Measurements from ENCODE around the gene RBBP4.
"Not testable (repeated sequence)": the region's sequence is repeated elsewhere in the genome, so short reads cannot be mapped to it uniquely, and the experiment has no call there.

Gene RBBP4

DNA sequence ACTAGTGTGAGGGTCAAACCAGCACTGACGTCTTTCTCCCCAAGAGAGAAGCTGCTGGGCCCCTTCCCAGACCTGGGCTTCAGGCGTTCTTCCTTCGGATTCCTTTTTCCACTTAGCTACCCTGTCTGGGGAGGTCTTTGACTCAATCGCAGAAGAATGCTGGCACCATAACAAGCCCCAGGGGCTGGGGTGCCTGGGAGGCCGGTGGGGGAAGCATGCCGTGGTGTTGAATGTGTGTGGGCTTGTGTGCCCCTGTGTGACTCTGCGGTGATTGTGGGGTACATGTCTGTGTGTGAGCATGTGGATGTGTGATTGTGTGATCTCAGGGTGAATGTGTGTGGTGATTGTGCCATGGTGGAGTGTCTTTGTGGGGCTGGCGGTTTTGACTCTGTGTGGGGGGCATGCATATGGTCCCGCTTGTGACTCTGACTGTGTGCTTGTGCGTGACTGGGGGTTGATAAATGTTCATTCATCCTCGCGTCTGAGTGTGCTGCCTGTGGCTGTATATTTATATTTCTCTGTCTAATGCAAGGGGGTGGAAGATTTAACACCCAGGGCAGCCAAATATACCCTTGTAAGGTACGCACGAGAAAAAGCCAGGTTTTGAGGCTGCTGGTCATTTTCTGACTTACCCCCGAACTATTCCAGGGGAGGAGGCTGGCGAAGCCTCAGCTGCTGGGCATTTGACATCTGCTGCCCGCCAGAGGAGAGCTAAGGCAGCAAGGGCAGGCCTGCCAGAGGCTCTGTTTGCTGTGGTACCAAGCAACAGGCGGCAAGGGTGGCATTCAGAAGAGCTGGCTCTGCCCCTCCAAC, 52.7 kb downstream of the RBBP4 start:
- FAIRE-seq (no peak), DNase-seq (ENCODE audit: insufficient read length, low spot score) (no peak)
- TF ChIP-seq, protein P1, sequence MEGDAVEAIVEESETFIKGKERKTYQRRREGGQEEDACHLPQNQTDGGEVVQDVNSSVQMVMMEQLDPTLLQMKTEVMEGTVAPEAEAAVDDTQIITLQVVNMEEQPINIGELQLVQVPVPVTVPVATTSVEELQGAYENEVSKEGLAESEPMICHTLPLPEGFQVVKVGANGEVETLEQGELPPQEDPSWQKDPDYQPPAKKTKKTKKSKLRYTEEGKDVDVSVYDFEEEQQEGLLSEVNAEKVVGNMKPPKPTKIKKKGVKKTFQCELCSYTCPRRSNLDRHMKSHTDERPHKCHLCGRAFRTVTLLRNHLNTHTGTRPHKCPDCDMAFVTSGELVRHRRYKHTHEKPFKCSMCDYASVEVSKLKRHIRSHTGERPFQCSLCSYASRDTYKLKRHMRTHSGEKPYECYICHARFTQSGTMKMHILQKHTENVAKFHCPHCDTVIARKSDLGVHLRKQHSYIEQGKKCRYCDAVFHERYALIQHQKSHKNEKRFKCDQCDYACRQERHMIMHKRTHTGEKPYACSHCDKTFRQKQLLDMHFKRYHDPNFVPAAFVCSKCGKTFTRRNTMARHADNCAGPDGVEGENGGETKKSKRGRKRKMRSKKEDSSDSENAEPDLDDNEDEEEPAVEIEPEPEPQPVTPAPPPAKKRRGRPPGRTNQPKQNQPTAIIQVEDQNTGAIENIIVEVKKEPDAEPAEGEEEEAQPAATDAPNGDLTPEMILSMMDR (IDR thresholded peaks at IDR 0.05; ENCODE audit: insufficient read depth, missing control alignments) = no peak

DNA sequence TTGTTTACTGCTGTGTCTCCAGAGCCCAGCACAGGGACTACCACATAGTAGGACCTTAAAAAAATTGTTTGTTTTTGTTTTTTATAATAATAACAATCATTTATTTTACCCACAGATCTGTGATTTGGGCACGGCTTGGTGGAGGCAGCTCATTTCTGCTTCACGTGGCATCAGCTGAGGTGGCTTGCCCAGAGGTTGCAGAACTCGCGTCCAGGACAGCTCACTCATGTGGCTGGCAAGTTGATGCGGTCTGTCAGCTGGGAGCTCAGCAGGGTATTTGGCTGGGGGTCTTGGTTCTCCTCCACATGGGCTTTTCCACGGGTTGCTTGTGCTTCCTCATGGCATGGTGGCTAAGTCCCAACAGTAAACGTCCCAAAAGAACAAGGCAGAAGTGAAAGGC, 54.5 kb downstream of the RBBP4 start:
- TF ChIP-seq, protein P1 (IDR thresholded peaks at IDR 0.05; ENCODE audit: insufficient read depth, missing control alignments) = no peak
- FAIRE-seq (no peak), DNase-seq (ENCODE audit: insufficient read length, low spot score) (no peak)

DNA sequence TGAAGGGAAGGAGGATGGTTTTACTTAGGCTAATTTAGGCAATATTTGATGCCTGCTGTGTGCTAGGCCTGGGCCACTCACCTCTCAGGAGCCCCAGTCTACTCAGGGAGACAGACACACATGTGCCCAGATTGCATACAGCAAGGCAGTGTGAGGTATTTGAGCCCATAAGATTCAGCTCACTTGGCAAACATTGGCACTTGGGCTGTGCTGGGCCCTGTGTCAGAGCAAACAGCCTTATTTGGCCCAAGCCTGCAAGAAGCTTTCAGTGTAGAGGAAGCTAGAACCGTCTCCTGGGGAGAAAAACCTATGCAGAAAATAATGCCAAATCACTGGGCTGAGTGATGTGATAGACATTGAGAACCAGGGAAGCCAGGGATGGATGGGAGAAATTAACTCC, 55.5 kb downstream of the RBBP4 start:
- no peak for DNase-seq (ENCODE audit: insufficient read length, low spot score)

DNA sequence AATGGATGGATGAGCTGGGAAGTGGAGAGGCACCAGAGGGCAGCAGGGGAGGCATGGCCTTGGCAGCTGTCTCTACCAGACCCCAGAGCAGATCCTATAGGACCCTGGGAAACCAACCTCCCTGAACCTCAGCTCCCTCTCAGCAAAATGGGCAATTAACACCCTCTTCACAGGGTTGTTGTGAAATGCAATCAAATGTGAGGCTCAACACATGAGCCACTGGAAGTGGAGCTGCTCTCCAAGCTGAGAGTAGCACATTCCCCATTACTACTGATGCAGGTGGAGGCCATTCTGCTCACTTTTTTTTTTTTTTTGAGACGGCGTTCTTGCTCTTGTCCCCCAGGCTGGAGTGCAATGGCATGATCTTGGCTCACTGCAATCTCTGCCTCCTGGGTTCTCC, 58.1 kb downstream of the RBBP4 start:
- no peak for FAIRE-seq
- TF ChIP-seq, protein P1 (IDR thresholded peaks at IDR 0.05; ENCODE audit: insufficient read depth, missing control alignments) = no peak

More for the DNA sequence above, 55.5 kb downstream of the RBBP4 start:
- no peak for FAIRE-seq
- TF ChIP-seq, protein P1 (IDR thresholded peaks at IDR 0.05; ENCODE audit: insufficient read depth, missing control alignments) = no peak

DNA sequence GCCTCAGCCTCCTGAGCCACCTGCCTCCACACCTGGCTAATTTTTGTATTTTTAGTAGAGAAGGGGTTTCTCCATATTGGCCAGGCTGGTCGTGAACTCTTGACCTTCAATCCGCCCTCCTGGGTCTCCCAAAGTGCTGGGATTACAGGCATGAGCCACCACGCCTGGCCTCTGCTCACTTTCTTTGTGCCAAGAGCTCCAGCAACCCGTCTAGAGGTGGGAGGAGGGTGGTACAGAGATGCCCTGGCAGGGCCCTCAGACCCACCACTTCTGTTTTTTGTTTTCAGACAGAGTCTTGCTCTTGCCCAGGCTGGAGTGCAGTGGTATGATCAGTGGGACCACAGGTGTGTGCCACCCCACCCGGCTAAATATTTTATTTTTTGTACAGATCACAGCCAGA, 58.5 kb downstream of the RBBP4 start:
- DNase-seq (ENCODE audit: insufficient read length, low spot score) (no peak), FAIRE-seq (no peak)
- TF ChIP-seq, protein P1 (IDR thresholded peaks at IDR 0.05; ENCODE audit: insufficient read depth, missing control alignments) = no peak

More for the DNA sequence above, 58.1 kb downstream of the RBBP4 start:
- no peak for DNase-seq (ENCODE audit: insufficient read length, low spot score)

DNA sequence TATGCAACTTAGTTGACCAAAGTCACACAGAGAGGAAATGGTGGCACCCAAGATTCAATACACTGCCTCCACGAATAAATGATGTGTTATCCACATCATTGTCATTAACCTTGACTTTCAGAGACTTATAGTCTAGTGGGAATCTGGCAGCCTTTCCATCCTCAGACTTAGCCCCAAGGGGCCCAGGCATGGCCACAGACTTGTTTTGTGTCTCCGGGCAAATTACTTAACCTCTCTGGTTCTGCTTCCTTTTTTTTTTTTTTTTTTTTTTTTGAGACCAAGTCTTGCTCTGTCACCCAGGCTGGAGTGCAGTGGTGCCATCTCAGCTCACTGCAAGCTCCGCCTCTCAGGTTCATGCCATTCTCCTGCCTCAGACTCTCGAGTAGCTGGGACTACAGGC, 60.2 kb downstream of the RBBP4 start:
- FAIRE-seq = not testable (repeated sequence)

DNA sequence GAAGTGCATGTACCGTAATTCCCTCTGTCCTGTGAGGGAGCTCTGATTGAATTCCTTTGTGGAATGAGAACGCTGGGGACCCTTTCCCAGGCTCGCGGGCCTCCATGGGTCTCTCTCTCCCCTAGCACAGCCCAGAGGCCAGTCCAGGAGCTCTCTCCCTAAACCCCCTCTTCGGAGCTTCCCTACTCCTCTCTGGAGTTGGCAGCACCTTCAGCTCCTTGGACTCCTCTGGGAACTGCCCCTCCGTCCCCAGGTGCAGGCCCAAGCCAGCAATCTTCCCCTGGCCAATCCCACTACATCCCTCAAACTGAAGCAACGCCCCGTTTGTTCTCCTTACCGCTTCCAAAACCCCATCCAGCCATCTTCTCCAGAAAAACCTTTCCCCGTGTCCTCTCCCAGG, 62.1 kb downstream of the RBBP4 start:
- FAIRE-seq = no peak
- no peak for DNase-seq (ENCODE audit: insufficient read length, low spot score)
- TF ChIP-seq, protein P1 (IDR thresholded peaks at IDR 0.05; ENCODE audit: insufficient read depth, missing control alignments) = no peak

More for the DNA sequence above, 60.2 kb downstream of the RBBP4 start:
- not testable (repeated sequence) for DNase-seq (ENCODE audit: insufficient read length, low spot score)
